GDM1 (cell line): ENCODE measurements around the gene ZMAT3.

ENCODE experiments used
- DNase-seq: peaks from one replicate; lab custom pipeline; 2025; lab: John Stamatoyannopoulos, UW

The ZMAT3 gene

GRCh38 chr3:179021119-179021903 is 50.3 kb downstream of the ZMAT3 start:
- DNase-seq, result no peak

- DNase-seq, result no peak
Measured at GRCh38 chr3:179020112-179020511, 51.5 kb downstream of the ZMAT3 start.

GRCh38 chr3:179018808-179019207 is 52.8 kb downstream of the ZMAT3 start:
- DNase-seq, result no peak

- no peak for DNase-seq
Measured at GRCh38 chr3:179016979-179017670, 54.5 kb downstream of the ZMAT3 start.

GRCh38 chr3:179015551-179016020 is 56.0 kb downstream of the ZMAT3 start:
- peak; percentile 32 for DNase-seq

- no peak for DNase-seq
Measured at GRCh38 chr3:179005706-179006105, 65.9 kb downstream of the ZMAT3 start.

GRCh38 chr3:179005213-179005612 is 66.4 kb downstream of the ZMAT3 start:
- DNase-seq, result no peak

- DNase-seq, result no peak
Measured at GRCh38 chr3:179000659-179001058, 71.0 kb downstream of the ZMAT3 start.

GRCh38 chr3:179000144-179000543 is 71.5 kb downstream of the ZMAT3 start:
- DNase-seq, result no peak

GRCh38 chr3:178996399-178996798 is 75.2 kb downstream of the ZMAT3 start:
- DNase-seq, result no peak

- no peak for DNase-seq
Measured at GRCh38 chr3:178990293-178990692, 81.3 kb downstream of the ZMAT3 start.

- no peak for DNase-seq
Measured at GRCh38 chr3:178989821-178990220, 81.8 kb downstream of the ZMAT3 start.

GRCh38 chr3:178987745-178988144 is 83.9 kb downstream of the ZMAT3 start:
- DNase-seq, result no peak

GRCh38 chr3:178986456-178986855 is 85.2 kb downstream of the ZMAT3 start:
- DNase-seq, result no peak

- DNase-seq, result no peak
Measured at GRCh38 chr3:178982137-178982536, 89.5 kb downstream of the ZMAT3 start.

GRCh38 chr3:178975320-178975719 is 96.3 kb downstream of the ZMAT3 start:
- DNase-seq, result no peak

- no peak for DNase-seq
Measured at GRCh38 chr3:178971614-178972013, 100.0 kb downstream of the ZMAT3 start.

- no peak for DNase-seq
Measured at GRCh38 chr3:178969004-178969700, 102.5 kb downstream of the ZMAT3 start.
